Pancreas (tissue), 10 donors: ENCODE results near the gene AOPEP. TPM values are rescaled to one million over a fixed set of nuclear protein-coding genes. Genes with fewer than 3 reads are reported as not detected.

Experiments used
- ATAC-seq, 4 donors: fragments of 200-7000 bp; cut with Tn5 transposase; one replicate each; pipeline versions ENCODE4 v1.8.0 to v1.9.1; 2020; ENCODE audit warnings: mild to moderate bottlenecking in 4 of 4, moderate library complexity in 4 of 4
- DNase-seq, 6 donors: peaks; one replicate each; pipeline ENCODE4 v3.0.0-alpha.2; 2020
- FAIRE-seq: peaks from 2 replicates; lab custom pipeline; 2012; peaks lifted over from hg19 to GRCh38; lab: Jason Lieb, UNC
- H3K27ac ChIP-seq, 4 donors: fragments of 200-600 bp; sonication (generic); 1 replicate in 3 of 4; 2 replicates in 1 of 4; pipeline versions ENCODE4 v1.5.0 to v1.8.0; 2020
- H3K27me3 ChIP-seq, 4 donors: fragments of 200-600 bp; one replicate each; pipeline ENCODE4 v1.8.0; 2021
- H3K36me3 ChIP-seq, 3 donors: fragments of 200-600 bp; sonication (generic) in 1 of 3; one replicate each; pipeline versions ENCODE4 v1.5.0 to v1.8.0; 2020 to 2021
- H3K4me1 ChIP-seq, 3 donors: fragments of 200-600 bp; one replicate each; pipeline ENCODE4 v1.8.0; 2021
- H3K4me3 ChIP-seq, 4 donors: fragments of 200-600 bp; sonication (generic) in 2 of 4; one replicate each; pipeline versions ENCODE4 v1.5.0 to v1.8.0; 2020 to 2021
- H3K9me3 ChIP-seq, 4 donors: fragments of 200-600 bp; one replicate each; pipeline ENCODE4 v1.8.0; 2021
- WGBS, 2 donors: extraction: QIAGEN DNeasy Blood & Tissue Kit; methylation state at CpG; one replicate each; pipeline ENCODE4 v1.1.7; 2013; 5-methylcytosine and 5-hydroxymethylcytosine counted together
- intact Hi-C, 3 donors: fragments of 100-400 bp; cut with DNase I; formaldehyde crosslinking; loops; one replicate each; pipeline versions ENCODE4 v1.11.1 to v1.14.2; 2022
- polyA plus RNA-seq, 2 donors: library from polyadenylated mRNA; stranded (reverse); fragments of 200-250 nt; gene quantifications; one replicate each; pipeline ENCODE4 v1.2.3, GENCODE V29; 2013
- total RNA-seq, 6 donors: library from RNA; stranded (reverse); fragmentation: NEBNext Ultra II Directional in 4 of 6; extraction: Animal tissue kit (Norgen Biotek cat#: 25700) in 4 of 6; gene quantifications; one replicate each; pipeline versions ENCODE4 v1.2.1 to v1.2.4, GENCODE V29; 2021 to 2023
- TF ChIP-seq, protein P1 (sequence below), 4 donors: fragments of 200-600 bp; sonication (generic) in 3 of 4; IDR thresholded peaks; one replicate each; pipeline versions ENCODE4 v1.5.0 to v1.8.0; 2021; ENCODE audit warnings: antibody characterized with exemption in 4 of 4
- donor health status: healthy with polysubstance abuse.
- donor health status: DM: no; HTN: no; CAD: no; lungs with moderate emphysema.
- donor health status: DM: no; HTN: no; CAD: no.
- donor health status: control.
- donor health status: control.
- donor health status: Bipolar disorder and iron deficiency.
- donor health status: DM: yes; HTN: yes; CAD: no.
- donor health status: DM: no; HTN: no; CAD: no.
- donor health status: DM: no; HTN: no; CAD: no.
- donor health status: DM: yes; HTN: yes; CAD: no.

Gene AOPEP
- total and polyA plus RNA-seq, 8 donors: 50.5 to 140 (median 76.7) TPM

DNA sequence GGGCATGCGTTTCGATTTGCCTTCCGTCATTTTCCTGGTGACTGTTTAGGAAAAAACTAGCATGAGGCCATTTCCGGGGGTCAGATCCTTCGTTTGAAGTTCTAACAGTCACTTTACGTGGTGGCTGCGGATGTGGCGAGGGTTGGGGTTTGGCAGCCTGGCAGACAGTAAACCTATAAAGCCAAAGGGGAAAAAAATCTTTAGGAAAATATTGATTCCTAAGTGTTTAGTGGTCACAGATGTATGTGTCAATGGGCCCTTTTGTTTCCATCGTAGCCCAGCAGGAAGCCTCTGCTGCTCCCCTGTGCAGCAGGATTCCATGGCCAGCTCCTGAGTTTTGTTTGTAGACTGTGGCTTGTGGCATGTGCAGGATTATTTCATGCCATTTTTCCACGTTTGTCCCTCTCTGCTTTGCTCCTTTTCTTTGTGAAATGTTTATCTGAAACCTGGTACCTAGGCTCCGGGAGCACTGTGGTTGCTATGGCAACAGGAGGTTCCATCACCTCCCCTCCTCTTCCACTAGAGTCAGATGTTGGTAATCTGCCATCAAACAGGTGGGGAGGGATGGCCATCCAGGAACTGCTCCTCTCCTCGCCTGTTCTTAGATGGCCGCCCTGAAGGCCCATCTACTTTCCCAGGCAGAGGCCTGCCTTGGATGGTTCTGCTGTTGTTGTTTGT is 202.3 kb downstream of the AOPEP start:
- ATAC-seq (peak in 2 of 4 donors; percentile 22 to 41), FAIRE-seq (no peak), DNase-seq (no peak)
- intact Hi-C loops: no loop called here
- peak overlapping the region in 2 of 4 donors; percentile 24 to 53 for H3K27ac ChIP-seq
- TF ChIP-seq, protein P1, sequence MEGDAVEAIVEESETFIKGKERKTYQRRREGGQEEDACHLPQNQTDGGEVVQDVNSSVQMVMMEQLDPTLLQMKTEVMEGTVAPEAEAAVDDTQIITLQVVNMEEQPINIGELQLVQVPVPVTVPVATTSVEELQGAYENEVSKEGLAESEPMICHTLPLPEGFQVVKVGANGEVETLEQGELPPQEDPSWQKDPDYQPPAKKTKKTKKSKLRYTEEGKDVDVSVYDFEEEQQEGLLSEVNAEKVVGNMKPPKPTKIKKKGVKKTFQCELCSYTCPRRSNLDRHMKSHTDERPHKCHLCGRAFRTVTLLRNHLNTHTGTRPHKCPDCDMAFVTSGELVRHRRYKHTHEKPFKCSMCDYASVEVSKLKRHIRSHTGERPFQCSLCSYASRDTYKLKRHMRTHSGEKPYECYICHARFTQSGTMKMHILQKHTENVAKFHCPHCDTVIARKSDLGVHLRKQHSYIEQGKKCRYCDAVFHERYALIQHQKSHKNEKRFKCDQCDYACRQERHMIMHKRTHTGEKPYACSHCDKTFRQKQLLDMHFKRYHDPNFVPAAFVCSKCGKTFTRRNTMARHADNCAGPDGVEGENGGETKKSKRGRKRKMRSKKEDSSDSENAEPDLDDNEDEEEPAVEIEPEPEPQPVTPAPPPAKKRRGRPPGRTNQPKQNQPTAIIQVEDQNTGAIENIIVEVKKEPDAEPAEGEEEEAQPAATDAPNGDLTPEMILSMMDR (IDR thresholded peaks at IDR 0.05): no peak
- no peaks in the 10 kb centered on the region for H3K36me3 ChIP-seq
- 71% methylated on average over 13 of the region's 13 CpGs for WGBS, 2 donors
- H3K4me1 ChIP-seq: no peaks in the 10 kb centered on the region
- no peaks in the 10 kb centered on the region for H3K27me3 ChIP-seq
- H3K4me3 ChIP-seq: no peak overlapping the region
- no peaks in the 10 kb centered on the region for H3K9me3 ChIP-seq

DNA sequence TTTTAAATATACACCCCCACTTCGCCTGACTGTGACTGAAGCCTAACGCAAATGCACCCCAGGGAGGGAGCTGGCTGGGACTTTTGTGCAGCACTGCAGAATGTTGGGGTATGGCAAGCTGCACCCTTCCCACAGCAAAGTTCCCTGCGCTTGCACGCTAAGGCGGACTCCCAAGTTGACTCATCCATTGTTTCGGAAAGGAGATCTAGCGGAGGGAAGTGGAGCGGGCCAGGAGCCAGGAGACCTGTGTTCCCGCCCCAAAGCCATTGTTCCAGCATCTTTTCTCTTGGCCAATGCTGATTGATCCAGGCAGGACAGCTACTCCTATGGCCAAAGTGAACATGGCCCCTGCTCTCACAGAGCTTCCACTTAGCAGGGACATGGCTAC is 202.9 kb downstream of the AOPEP start:
- ATAC-seq: no peak

DNA sequence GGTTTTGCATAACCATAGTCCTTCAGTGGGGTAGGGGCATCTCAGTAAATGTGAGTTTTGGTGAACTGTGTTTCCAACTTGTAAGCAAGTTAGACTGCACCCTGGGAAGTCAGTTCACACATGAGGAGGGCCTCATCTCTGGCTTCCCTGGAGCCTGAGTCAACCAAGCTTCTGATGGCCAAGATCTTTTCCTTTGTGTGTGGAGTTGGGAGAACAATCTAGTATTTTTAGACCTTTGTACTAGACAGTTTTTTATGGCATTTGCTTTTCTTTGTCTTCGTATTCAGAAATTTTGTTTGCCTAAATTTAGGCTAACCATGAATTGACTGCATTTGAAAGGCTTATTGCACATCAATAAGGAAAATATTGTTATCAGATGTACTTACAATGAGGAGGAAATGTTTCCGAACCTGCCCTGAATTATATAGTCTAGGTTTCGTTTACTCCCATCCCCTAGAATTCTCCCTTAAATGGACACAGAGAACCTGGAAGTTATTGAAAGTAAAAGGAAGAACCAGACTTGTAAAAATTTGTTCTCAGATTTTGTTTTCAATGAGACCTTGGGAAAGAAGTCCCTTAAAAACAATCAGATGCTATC is 204.6 kb downstream of the AOPEP start:
- Histone ChIP-seq H3K9me3 (no peaks in the 10 kb centered on the region), H3K27me3 (no peaks in the 10 kb centered on the region), H3K36me3 (no peaks in the 10 kb centered on the region), H3K4me3 (no peak overlapping the region), H3K4me1 (no peaks in the 10 kb centered on the region), H3K27ac (no peak overlapping the region)
- WGBS, 2 donors: 83 to 90% methylated on average over 3 of the region's 3 CpGs
- ATAC-seq (no peak), FAIRE-seq (no peak), DNase-seq (no peak)
- TF ChIP-seq, protein P1 (IDR thresholded peaks at IDR 0.05): no peak
- intact Hi-C loops: no loop called here

More for the DNA sequence above, 202.9 kb downstream of the AOPEP start:
- Histone ChIP-seq H3K27ac (no peak overlapping the region), H3K27me3 (no peaks in the 10 kb centered on the region), H3K4me1 (no peaks in the 10 kb centered on the region), H3K4me3 (no peak overlapping the region), H3K9me3 (no peaks in the 10 kb centered on the region), H3K36me3 (no peaks in the 10 kb centered on the region)
- no peak for DNase-seq
- WGBS, 2 donors: 96 to 97% methylated on average over 9 of the region's 9 CpGs
- intact Hi-C loops: no loop called here
- TF ChIP-seq, protein P1 (IDR thresholded peaks at IDR 0.05): no peak
- no peak for FAIRE-seq

DNA sequence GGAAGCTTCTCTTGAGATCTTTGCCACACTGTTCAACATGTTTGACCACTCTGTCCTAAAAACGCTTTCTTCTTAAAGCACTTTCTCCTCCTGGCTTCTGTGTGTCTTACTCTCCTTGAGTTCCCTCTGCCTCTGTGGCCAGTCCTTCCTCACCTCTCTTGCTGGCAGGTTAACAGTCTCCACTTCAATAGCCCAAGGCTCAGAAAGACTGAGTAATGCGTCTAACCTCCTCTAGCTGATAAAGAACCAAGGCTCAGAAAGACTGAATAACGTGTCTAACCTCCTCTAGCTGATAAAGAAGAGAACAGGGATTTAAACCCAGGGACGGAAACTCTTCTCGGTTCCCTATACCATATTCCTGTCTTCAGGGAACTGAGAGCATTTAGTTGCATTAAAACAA is 205.2 kb downstream of the AOPEP start:
- ATAC-seq: no peak
- intact Hi-C loops: no loop called here

More for the DNA sequence above, 205.2 kb downstream of the AOPEP start:
- TF ChIP-seq, protein P1 (IDR thresholded peaks at IDR 0.05): no peak
- no peak overlapping the region for H3K4me3 ChIP-seq
- no peaks in the 10 kb centered on the region for H3K27me3 ChIP-seq
- FAIRE-seq: no peak
- WGBS, 2 donors: 79 to 82% methylated on average over 5 of the region's 5 CpGs
- H3K4me1 ChIP-seq: no peaks in the 10 kb centered on the region
- no peak overlapping the region for H3K27ac ChIP-seq
- no peaks in the 10 kb centered on the region for H3K36me3 ChIP-seq
- DNase-seq: no peak
- H3K9me3 ChIP-seq: no peaks in the 10 kb centered on the region
